HG03066 (cell line): ENCODE data around the gene INPP4B.

Experiments
- ATAC-seq: cut with Tn5 transposase; IDR thresholded peaks from one replicate; pipeline ENCODE4 v1.9.1; 2021; ENCODE audit warnings: low read depth; ENCODE audit not compliant: unreplicated experiment

Gene INPP4B

DNA sequence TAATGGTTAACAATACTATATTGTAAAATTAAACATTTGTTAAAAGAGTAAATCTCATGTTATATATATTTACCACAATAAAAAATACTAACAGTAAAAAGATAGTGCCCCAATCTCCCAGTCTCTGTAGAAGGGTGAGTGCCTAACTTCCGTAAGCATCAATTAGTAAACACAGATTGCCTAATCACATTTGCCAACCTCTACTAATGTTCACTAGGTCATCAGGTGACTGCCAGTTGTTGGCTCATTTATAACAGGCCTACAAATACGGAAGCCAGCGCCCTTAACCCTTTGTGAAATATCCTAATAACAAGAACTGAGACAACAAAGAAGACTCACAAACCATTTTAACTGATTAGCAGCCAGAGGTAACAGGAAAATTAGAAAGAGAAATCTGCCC is 345.1 kb downstream of the INPP4B start:
- ATAC-seq, result no peak

DNA sequence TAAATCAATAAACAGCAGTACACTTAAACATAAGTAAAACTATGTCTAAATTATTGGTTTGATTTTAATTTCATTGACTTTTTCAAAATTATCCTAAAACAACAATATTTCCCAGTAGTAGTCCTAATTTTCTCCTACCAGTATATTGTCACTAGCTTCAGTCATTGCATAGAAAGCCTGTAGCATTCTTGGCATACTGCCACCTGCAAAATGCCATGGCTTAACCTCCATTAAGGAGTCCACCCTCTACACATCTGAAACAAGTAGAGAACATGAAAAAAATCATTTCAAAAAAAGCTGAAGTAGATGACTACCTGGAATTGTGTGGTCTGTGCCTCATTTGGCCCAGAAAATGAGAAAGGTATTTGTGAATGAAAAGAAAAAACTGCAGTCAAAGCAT is 348.5 kb downstream of the INPP4B start:
- no peak for ATAC-seq

GRCh38 chr4:142493255-142494110 is 352.6 kb downstream of the INPP4B start:
- no peak for ATAC-seq

DNA sequence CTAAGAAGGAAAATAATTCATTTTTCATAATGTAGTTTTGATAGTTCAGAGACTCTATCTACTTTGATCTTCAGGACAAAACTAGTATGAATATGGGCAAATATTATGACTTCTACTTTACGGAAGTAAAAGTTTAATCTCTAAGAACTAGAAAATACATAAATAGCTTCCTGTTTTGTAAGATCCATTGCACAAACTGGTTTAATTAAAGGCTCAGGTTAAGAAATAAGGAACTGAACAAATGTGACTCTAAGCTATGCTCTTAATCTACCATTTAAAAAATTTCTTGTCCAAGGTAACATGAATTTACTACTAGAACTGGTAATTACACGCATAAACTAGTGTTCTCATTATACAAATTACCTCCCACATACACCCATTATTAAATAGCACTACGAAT is 360.6 kb downstream of the INPP4B start:
- ATAC-seq, result no peak

GRCh38 chr4:142480244-142480643 is 365.9 kb downstream of the INPP4B start:
- ATAC-seq, result no peak

GRCh38 chr4:142475663-142476062 is 370.4 kb downstream of the INPP4B start:
- no peak for ATAC-seq

DNA sequence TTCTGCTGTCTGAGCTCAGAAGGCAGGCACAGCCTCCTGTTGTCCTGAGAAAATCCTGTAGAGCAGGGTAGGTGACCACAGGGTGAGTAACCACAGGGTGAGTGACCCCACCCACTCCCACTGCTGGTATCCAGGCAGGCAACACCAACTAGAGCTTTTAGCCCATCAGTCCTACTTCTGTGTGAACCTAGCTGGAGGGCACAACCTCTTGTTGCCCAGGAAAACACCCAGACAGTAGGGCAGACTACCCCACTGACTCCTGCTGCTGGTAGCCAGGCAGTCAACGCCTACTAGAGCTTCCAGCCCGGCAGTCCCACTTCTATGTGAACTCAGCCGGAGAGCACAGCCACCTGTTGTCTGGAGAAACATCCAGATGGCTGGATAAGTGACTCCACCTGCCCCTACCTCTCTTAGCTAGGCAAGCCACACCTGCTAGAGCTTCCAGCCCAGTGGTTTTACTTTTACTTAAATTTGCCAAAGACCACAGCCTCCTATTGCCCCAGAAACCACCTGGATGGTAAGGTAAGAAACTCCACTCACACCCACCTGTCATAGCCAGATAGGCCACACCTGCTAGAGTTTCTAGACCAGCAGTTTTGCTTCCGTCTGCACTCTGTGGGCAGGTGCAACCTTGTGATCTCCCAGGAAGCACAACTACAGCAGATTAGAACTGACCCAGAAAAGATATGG is 371.6 kb downstream of the INPP4B start:
- ATAC-seq, result no peak

DNA sequence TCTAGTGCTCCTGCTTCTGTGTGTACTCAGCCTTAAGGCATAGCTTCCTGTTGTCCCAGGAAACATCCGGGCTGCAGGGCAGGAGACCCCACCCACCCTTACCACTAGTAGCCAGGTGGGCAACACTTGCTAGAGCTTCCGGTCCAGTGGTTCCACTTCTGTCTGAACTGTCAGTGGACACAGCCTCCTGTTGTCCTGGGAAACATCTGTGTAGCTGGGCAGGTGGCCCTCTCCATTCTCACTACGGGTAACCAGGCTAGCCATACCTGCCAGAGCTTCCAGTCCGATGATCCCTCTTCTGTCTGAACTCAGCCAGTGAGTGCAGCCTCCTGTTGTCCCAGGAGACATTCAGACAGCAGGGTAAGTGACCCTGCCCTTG is 372.2 kb downstream of the INPP4B start:
- no peak for ATAC-seq

- no peak for ATAC-seq
Measured at GRCh38 chr4:142473218-142473959, 372.7 kb downstream of the INPP4B start.

DNA sequence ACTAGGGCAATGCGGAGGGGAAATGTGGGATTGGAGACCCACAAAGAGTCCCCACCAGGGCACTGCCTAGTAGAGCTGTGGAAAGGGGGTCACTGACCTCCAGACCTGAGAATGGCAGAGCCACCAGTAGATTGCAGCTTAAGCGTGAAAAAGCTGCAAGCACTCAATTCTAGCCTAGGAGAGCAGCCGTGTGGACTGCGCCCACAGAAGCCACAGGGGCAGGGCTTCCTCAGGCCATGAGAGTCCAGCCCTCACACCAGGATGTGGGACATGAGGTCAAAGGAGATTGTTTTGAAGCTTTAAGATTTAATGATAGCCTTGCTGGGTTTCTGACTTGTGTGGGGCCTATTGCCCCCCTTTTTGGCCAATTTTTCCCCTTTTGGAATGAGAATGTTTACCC is 379.0 kb downstream of the INPP4B start:
- ATAC-seq, result no peak

- no peak for ATAC-seq
Measured at GRCh38 chr4:142465526-142465925, 380.6 kb downstream of the INPP4B start.

- no peak for ATAC-seq
Measured at GRCh38 chr4:142463206-142463605, 382.9 kb downstream of the INPP4B start.

DNA sequence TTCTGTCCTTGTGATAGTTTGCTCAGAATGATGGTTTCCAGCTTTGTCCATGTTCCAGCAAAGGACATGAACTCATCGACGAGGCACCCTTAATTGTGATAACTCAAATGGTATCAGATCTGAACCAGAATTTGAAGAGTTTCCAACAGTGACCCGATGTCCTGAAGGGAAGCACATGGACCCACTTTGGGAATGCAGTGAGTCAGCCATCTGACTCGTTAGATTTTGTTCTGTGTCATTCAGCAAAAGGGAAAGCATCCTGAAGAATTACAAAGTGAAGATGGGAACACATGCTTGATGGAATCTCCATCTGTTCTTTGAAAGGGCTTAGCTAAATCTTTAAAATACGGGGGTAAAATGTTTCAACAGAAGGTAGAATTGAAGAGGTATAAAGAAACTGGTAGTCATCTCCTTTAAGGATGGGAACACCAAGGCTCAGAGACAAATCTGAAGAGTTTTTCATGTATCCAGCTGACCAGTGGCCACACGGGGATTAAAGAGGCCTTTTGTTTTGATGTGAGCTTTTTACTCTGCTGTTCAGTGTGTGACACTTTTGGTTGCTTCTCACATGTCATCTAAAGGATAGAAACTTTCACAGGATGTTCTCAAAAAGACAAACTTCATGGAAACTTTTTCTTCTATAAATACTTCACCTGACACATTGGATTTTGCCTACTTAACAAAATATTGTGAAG is 393.8 kb downstream of the INPP4B start:
- ATAC-seq, result no peak

DNA sequence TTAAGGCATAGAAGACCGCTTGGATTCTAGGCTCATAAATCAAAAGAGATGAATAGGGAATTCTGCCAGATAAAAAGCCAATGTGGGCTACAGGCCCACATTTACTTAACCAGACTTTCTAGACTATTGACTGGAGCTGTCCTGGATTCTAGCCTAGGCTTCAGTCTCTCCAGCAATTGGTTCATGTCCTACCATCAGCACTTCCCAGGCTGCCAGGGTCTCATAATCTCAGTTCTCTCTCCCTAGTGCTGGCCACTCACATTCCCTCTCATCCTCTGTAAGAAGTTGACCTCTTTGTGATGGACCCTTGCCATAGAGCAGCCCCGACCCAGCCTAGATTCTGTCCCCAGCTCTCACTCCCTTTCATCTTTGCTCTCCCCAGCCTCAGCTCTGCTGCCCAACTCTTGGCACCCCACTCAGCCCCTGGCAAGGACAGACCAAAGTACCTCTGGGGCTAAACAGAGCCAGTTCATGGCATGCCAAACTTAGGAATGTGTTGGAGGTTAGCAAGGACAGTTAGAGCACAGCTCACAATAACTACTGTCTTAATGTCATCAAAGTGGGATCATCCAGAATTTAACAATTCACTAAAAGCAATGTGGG is 396.2 kb downstream of the INPP4B start:
- ATAC-seq, result no peak

GRCh38 chr4:142447009-142447408 is 399.1 kb downstream of the INPP4B start:
- ATAC-seq, result no peak

- no peak for ATAC-seq
Measured at GRCh38 chr4:142443469-142443868, 402.6 kb downstream of the INPP4B start.

DNA sequence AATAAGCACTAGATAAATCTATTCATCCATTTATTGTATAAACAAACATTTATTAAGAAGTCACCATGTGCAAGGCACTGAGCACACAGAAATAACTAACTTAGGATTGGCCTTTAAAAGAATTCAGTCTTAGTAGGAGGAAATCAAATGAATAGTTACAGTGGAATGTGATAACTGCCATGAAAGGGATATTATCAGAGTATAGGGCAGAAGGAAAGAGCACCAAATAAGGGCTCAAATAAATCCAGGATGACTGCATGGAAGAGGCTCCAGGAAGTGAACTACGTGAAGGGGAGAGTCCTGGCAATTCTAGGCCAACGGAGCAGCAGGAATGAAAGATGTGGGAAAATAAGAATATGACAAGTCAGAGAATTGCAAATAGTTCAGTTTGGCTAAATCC is 406.0 kb downstream of the INPP4B start:
- no peak for ATAC-seq

DNA sequence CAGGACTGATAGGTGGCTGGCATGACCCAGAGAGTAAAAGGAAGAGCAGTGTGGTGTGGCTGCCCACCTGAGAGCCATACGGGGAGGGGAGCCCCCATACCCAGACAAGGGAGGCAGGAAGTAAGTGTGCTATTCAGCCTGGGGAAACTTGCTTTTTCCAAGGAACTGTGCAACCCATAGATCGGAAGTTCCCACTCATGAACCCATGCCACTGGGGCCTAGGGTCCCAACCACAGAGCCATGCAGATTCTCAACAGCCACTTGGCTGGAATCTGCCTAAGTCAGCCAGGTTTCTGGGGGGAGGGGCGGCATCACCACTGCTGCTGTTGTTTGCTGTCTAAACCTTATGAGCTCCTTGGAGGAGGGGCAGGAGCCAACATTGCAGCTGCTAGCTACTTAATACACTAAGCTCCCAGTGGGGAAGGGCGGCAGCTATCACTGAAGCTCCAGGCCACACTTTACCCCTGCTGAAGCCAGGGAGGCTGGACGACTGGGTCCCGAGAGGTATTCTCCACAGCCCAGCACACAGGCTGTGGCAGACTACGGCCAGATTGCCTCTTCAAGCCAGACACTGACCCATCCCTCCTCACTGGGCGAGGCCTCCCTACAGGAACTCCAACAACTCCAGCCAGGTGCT is 410.4 kb downstream of the INPP4B start:
- ATAC-seq, result no peak

DNA sequence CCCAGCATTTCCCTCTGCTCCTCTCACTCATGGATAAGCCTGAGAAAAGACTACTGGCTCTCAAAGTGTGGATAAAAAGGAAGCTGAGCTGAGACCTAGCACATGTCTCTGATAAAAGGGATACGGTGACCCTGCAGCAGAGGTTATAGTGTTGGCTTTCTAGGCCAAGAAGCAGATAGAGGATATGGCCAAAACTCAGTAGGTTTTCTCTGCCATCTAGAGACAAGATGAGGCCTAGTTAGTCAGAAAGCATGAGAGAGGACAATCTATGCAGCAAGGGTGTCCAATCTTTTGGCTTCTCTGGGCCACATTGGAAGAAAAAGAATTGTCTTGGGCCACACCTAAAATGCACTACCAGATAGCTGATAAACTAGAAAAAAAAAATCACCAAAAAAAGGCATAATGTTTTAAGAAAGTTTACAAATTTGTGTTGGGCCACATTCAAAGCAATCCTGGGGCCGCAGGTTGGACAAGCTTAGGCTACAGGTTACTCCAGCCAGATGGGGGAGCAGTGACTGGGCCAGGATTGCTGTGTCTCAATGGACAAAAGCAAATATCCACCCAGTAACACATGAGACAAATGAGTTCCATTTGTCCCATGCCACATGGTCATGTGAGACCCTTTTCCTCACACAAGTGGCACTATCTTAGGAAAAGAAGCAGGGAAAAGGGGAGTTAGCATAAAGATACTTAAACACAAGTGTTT is 411.4 kb downstream of the INPP4B start:
- ATAC-seq, result no peak
